GM23338 (cell line): Measurements from ENCODE around the gene MYCBPAP. TPM values are rescaled to one million over a fixed set of nuclear protein-coding genes. Genes with fewer than 3 reads are reported as not detected.
"Not testable (repeated sequence)": the region's sequence is repeated elsewhere in the genome, so short reads cannot be mapped to it uniquely, and the experiment has no call there.

Source experiments
- ATAC-seq: fragments of 200-7000 bp; cut with Tn5 transposase; 3 replicates; pipeline ENCODE4 v1.9.1; 2020
- DNase-seq: peaks from one replicate; pipeline ENCODE4 v3.0.0-alpha.2; 2015; ENCODE audit warnings: low spot score
- H2AFZ ChIP-seq: fragments of 200-600 bp; sonication (generic); 2 replicates; pipeline ENCODE4 v1.8.0; 2016; ENCODE audit warnings: antibody characterized with exemption, mild to moderate bottlenecking, moderate library complexity
- H3F3A ChIP-seq: fragments of 200-600 bp; sonication (generic); replicated peaks from 2 replicates; pipeline ENCODE4 v1.8.0; 2017; ENCODE audit warnings: antibody characterized with exemption, mixed run types, low read depth
- H3K27ac ChIP-seq: fragments of 200-600 bp; sonication (generic); 2 replicates; pipeline ENCODE4 v1.6.1; 2016; ENCODE audit warnings: low read depth
- H3K27me3 ChIP-seq: fragments of 200-600 bp; sonication (generic); 2 replicates; pipeline ENCODE4 v1.8.0; 2016; ENCODE audit warnings: mild to moderate bottlenecking, mixed run types, moderate library complexity; ENCODE audit not compliant: insufficient read depth
- H3K36me3 ChIP-seq: fragments of 200-600 bp; sonication (generic); 2 replicates; pipeline ENCODE4 v1.8.0; 2016; ENCODE audit warnings: mild to moderate bottlenecking; ENCODE audit not compliant: insufficient read depth
- H3K4me1 ChIP-seq: fragments of 200-600 bp; sonication (generic); 2 replicates; pipeline ENCODE4 v1.8.0; 2016; ENCODE audit warnings: mild to moderate bottlenecking, moderate library complexity; ENCODE audit not compliant: insufficient read depth
- H3K4me2 ChIP-seq: fragments of 200-600 bp; sonication (generic); 2 replicates; pipeline ENCODE4 v1.7.1; 2017; ENCODE audit warnings: mixed run types
- H3K4me3 ChIP-seq: fragments of 200-600 bp; sonication (generic); 2 replicates; pipeline ENCODE4 v1.6.1; 2016; ENCODE audit warnings: mixed run types
- H3K79me2 ChIP-seq: fragments of 200-600 bp; sonication (generic); replicated peaks from 2 replicates; pipeline ENCODE4 v1.8.0; 2017; ENCODE audit warnings: mild to moderate bottlenecking; ENCODE audit not compliant: insufficient read depth
- H3K9me2 ChIP-seq: fragments of 200-600 bp; sonication (generic); 2 replicates; pipeline ENCODE4 v1.8.0; 2017; ENCODE audit not compliant: insufficient read depth
- H4K20me1 ChIP-seq: fragments of 200-600 bp; sonication (generic); replicated peaks from 2 replicates; pipeline ENCODE4 v1.8.0; 2017; ENCODE audit warnings: mild to moderate bottlenecking; ENCODE audit not compliant: insufficient read depth
- H3K27ac Mint-ChIP-seq: 2 replicates; pipeline ENCODE4 v1.8.0; 2020; ENCODE audit warnings: inconsistent platforms, mild to moderate bottlenecking, moderate library complexity, mixed read lengths
- H3K27me3 Mint-ChIP-seq: 3 replicates; pipeline ENCODE4 v1.8.0; 2022; ENCODE audit warnings: low read depth, mild to moderate bottlenecking, moderate library complexity, mixed read lengths, inconsistent platforms; ENCODE audit not compliant: insufficient read depth, poor library complexity
- H3K36me3 Mint-ChIP-seq: 3 replicates; pipeline ENCODE4 v1.8.0; 2021; ENCODE audit warnings: low read depth, mild to moderate bottlenecking, inconsistent platforms, moderate library complexity, mixed read lengths
- H3K4me1 Mint-ChIP-seq: 3 replicates; pipeline ENCODE4 v1.8.0; 2020; ENCODE audit warnings: mild to moderate bottlenecking, inconsistent platforms, mixed read lengths
- H3K4me3 Mint-ChIP-seq: 3 replicates; pipeline ENCODE4 v1.8.0; 2021; ENCODE audit warnings: moderate library complexity, mild to moderate bottlenecking, inconsistent platforms, mixed read lengths
- H3K9me3 Mint-ChIP-seq: 3 replicates; pipeline ENCODE4 v1.8.0; 2020; ENCODE audit warnings: moderate library complexity, mild to moderate bottlenecking, inconsistent platforms, mixed read lengths
- CREB1 ChIP-seq: fragments of 250-450 bp; sonication (Bioruptor Pico); IDR thresholded peaks from 2 replicates; pipeline ENCODE4 v1.5.0; 2020; ENCODE audit warnings: low read depth, mild to moderate bottlenecking, moderate library complexity
- CTCF ChIP-seq, 2 experiments: fragments of 200-600 bp in 1 of 2; sonication (generic) in 1 of 2; conservative IDR thresholded peaks; 2 replicates each; pipeline versions ENCODE4 v1.5.1 to v1.6.1; 2016 to 2017; ENCODE audit warnings: antibody characterized with exemption in 2 of 2, low read depth in 2 of 2, mild to moderate bottlenecking in 2 of 2, moderate library complexity in 1 of 2
- EZH2 ChIP-seq: fragments of 200-600 bp; sonication (generic); IDR thresholded peaks from one replicate; pipeline ENCODE4 v1.8.0; 2017; ENCODE audit warnings: antibody characterized with exemption, mild to moderate bottlenecking, low read depth; ENCODE audit not compliant: unreplicated experiment
- JUNB ChIP-seq: IDR thresholded peaks from one replicate; pipeline ENCODE4 v1.6.1; 2016; ENCODE audit warnings: antibody characterized with exemption; ENCODE audit not compliant: unreplicated experiment
- NANOG ChIP-seq: IDR thresholded peaks from 2 replicates; pipeline ENCODE4 v1.6.1; 2016; ENCODE audit warnings: antibody characterized with exemption, borderline replicate concordance
- POLR2AphosphoS5 ChIP-seq: IDR thresholded peaks from 2 replicates; pipeline ENCODE4 v1.6.1; 2016; ENCODE audit warnings: antibody characterized with exemption, low read depth
- REST ChIP-seq: IDR thresholded peaks from one replicate; pipeline ENCODE4 v1.6.1; 2018; ENCODE audit warnings: antibody characterized with exemption; ENCODE audit not compliant: unreplicated experiment
- STAT1 ChIP-seq: IDR thresholded peaks from one replicate; pipeline ENCODE4 v1.6.1; 2016; ENCODE audit warnings: antibody characterized with exemption; ENCODE audit not compliant: unreplicated experiment
- ZNF114 ChIP-seq: fragments of 250-450 bp; sonication (Bioruptor Pico); IDR thresholded peaks from 2 replicates; pipeline ENCODE4 v1.5.0; 2020; ENCODE audit warnings: mild to moderate bottlenecking, moderate library complexity
- ZNF331 ChIP-seq: fragments of 250-450 bp; sonication (Bioruptor Pico); IDR thresholded peaks from 2 replicates; pipeline ENCODE4 v1.5.0; 2020; ENCODE audit warnings: low read depth, mild to moderate bottlenecking, moderate library complexity
- ZNF462 ChIP-seq: fragments of 250-450 bp; sonication (Bioruptor Pico); IDR thresholded peaks from 2 replicates; pipeline ENCODE4 v1.5.0; 2020; ENCODE audit warnings: mild to moderate bottlenecking, moderate library complexity
- polyA plus RNA-seq: library from polyadenylated mRNA; unstranded; fragments of >200 nt; fragmentation: Nextera tagmentation; extraction: Ambion mirVana; gene quantifications from 2 replicates; pipeline ENCODE4 v1.2.1, GENCODE V29; 2016
- total RNA-seq: library from RNA; depleted of rRNA; stranded (reverse); fragments of >200 nt; shearing (Covaris generic); gene quantifications from 2 replicates; pipeline ENCODE4 v1.2.3, GENCODE V29; 2014

Gene MYCBPAP
- total and polyA plus RNA-seq, 2 experiments from 2014 or later, result 0.63 to 1.7 TPM

GRCh38 chr17:50472761-50473161 lies 35.5 kb upstream of the MYCBPAP start:
- peak; percentile 28 to 31 for TF ChIP-seq CTCF (conservative IDR thresholded peaks at IDR 0.05; ENCODE audit: low read depth in 2 of 2)
- not testable (repeated sequence) for H3K36me3 ChIP-seq, H4K20me1 ChIP-seq, H3K4me2 ChIP-seq, H3K4me3 ChIP-seq, H3K36me3 Mint-ChIP-seq, H3K9me3 Mint-ChIP-seq, H3K9me2 ChIP-seq, H3F3A ChIP-seq, H3K4me3 Mint-ChIP-seq, ATAC-seq, H3K79me2 ChIP-seq, H2AFZ ChIP-seq, H3K27ac ChIP-seq, H3K27ac Mint-ChIP-seq
- Mint-ChIP-seq H3K27me3 (peaks cover 26% of the 10 kb centered on the region), H3K4me1 (peaks cover 17% of the 10 kb centered on the region)
- peak; percentile 60 for DNase-seq
- H3K4me1 ChIP-seq, result peaks cover 11% of the 10 kb centered on the region; the same call in 1 of the 2 replicates
- H3K27me3 ChIP-seq, result peaks cover 36% of the 10 kb centered on the region

GRCh38 chr17:50473901-50474300 lies 34.3 kb upstream of the MYCBPAP start:
- no peaks in the 10 kb centered on the region for H3K36me3 ChIP-seq
- Mint-ChIP-seq H3K9me3 (no peaks in the 10 kb centered on the region; the same call in 2 of the 3 replicates), H3K4me1 (peaks cover 18% of the 10 kb centered on the region), H3K27ac (no peak overlapping the region), H3K4me3 (no peak overlapping the region), H3K27me3 (peaks cover 18% of the 10 kb centered on the region), H3K36me3 (peaks cover 4% of the 10 kb centered on the region; the same call in 1 of the 3 replicates)
- no peak overlapping the region for H3K4me3 ChIP-seq
- no peak overlapping the region for H2AFZ ChIP-seq
- H3K4me2 ChIP-seq, result no peak overlapping the region
- H3K79me2 ChIP-seq, result no peaks in the 10 kb centered on the region
- no peaks in the 10 kb centered on the region for H3K9me2 ChIP-seq
- peaks cover 11% of the 10 kb centered on the region; the same call in 1 of the 2 replicates for H3K4me1 ChIP-seq
- peaks cover 7% of the 10 kb centered on the region; the same call in 1 of the 2 replicates for H4K20me1 ChIP-seq
- DNase-seq (no peak), ATAC-seq (no peak)
- no peak overlapping the region for H3K27ac ChIP-seq
- peaks cover 25% of the 10 kb centered on the region for H3K27me3 ChIP-seq
- 0 out of 2 replicates have a peak, but pooled peaks cover 16% of the 10 kb centered on the region for H3F3A ChIP-seq
- no peak for TF ChIP-seq REST
- TF ChIP-seq JUNB, result no peak
- TF ChIP-seq EZH2, result no peak
- TF ChIP-seq POLR2AphosphoS5, result no peak
- TF ChIP-seq ZNF114 (CRISPR knock-in tag), result no peak
- no peak for TF ChIP-seq NANOG
- no peak for TF ChIP-seq CREB1 (CRISPR knock-in tag)
- TF ChIP-seq ZNF462 (CRISPR knock-in tag), result no peak
- no peak for TF ChIP-seq ZNF331
- no peak for TF ChIP-seq STAT1
